Measurements from ENCODE around the gene TXNRD1.

GRCh38 chr12:104359216-104359615 lies 143.6 kb downstream of the TXNRD1 start:
- TF ChIP-seq POLR2A (IDR thresholded peaks at IDR 0.05) (no peak), CTCF (IDR thresholded peaks at IDR 0.05) (no peak)

Data from uterus (tissue), 2 donors.